HCT116 (cell line): ENCODE results near the gene SLC37A4. TPM values are rescaled to one million over a fixed set of nuclear protein-coding genes. Genes with fewer than 3 reads are reported as not detected.

Source experiments
- ATAC-seq: fragments of 200-7000 bp; cut with Tn5 transposase; 2 replicates; pipeline ENCODE4 v1.9.1; 2020; ENCODE audit warnings: mild to moderate bottlenecking, moderate library complexity
- BruUV-seq: library from RNA; stranded (reverse); fragments of 400-500 nt; replicated peaks from 2 replicates; lab custom pipeline; 2021; lab: Mats Ljungman, UMichigan
- CTCF ChIA-PET: fragments of 300-600 bp; sonication (Branson Sonifier 250); formaldehyde crosslinking; loops from one replicate; lab custom pipeline; 2021; ENCODE audit warnings: antibody characterized with exemption; lab: Charles Lee
- POLR2A ChIA-PET: fragments of 300-600, 350-600 bp; sonication (Branson Sonifier 250); formaldehyde crosslinking; loops from one replicate; lab custom pipeline; 2021; ENCODE audit warnings: antibody characterized with exemption; lab: Charles Lee
- RAD21 ChIA-PET, 2 experiments: fragments of 300-600 bp; sonication (Branson Sonifier 250); formaldehyde crosslinking; loops; one replicate each; lab custom pipeline; 2023; ENCODE audit warnings: low total read pairs in 2 of 2; ENCODE audit not compliant: uncharacterized antibody in 2 of 2, unreplicated experiment in 2 of 2, low non-redundant PET in 1 of 2; lab: Charles Lee
- DNase-seq: peaks from one replicate; pipeline ENCODE4 v3.0.0-alpha.2; 2010; ENCODE audit warnings: low read depth, low spot score
- H2AFZ ChIP-seq: fragments of 200-600 bp; shearing (Covaris generic), sonication (generic); 2 replicates; pipeline ENCODE4 v1.6.1; 2017; ENCODE audit warnings: low read depth, mixed run types, mixed read lengths, antibody characterized with exemption, low read length; ENCODE audit not compliant: poor library complexity, severe bottlenecking
- H3K27ac ChIP-seq: 2 replicates; pipeline ENCODE4 v1.5.1; 2012; ENCODE audit warnings: low read depth, low read length
- H3K27me3 ChIP-seq: fragments of 200-600 bp; sonication (generic); 2 replicates; pipeline ENCODE4 v1.6.1; 2016; ENCODE audit warnings: mixed run types, low read length, mixed read lengths; ENCODE audit not compliant: insufficient read depth
- H3K36me3 ChIP-seq, 2 experiments: fragments of 200-500 bp in 1 of 2; fragments of 200-600 bp in 1 of 2; sonication (Bioruptor generic) in 1 of 2; sonication (generic) in 1 of 2; 2 replicates each; pipeline versions ENCODE4 v1.5.1 to v1.6.1; 2014 to 2016; ENCODE audit warnings: low read length in 2 of 2, inconsistent platforms in 1 of 2, mixed read lengths in 1 of 2, mixed run types in 1 of 2; ENCODE audit not compliant: insufficient read depth in 2 of 2, control insufficient read depth in 1 of 2
- H3K4me1 ChIP-seq, 2 experiments: fragments of 200-600 bp in 1 of 2; sonication (generic) in 1 of 2; 2 replicates each; pipeline versions ENCODE4 v1.5.1 to v1.6.1; 2012 to 2017; ENCODE audit warnings: low read length in 2 of 2, inconsistent platforms in 1 of 2, mild to moderate bottlenecking in 1 of 2, mixed read lengths in 1 of 2, mixed run types in 1 of 2, moderate library complexity in 1 of 2; ENCODE audit not compliant: insufficient read depth in 2 of 2, control insufficient read depth in 1 of 2
- H3K4me2 ChIP-seq: fragments of 200-600 bp; sonication (generic); 2 replicates; pipeline ENCODE4 v1.6.1; 2017; ENCODE audit warnings: mixed run types, low read length, mixed read lengths
- H3K4me3 ChIP-seq, 2 experiments: fragments of 200-600 bp in 1 of 2; sonication (generic) in 1 of 2; replicated peaks in 1 of 2; 2 replicates each; pipeline ENCODE4 v1.5.1; 2011 to 2016; ENCODE audit warnings: low read length in 2 of 2, control low read depth in 1 of 2, low read depth in 1 of 2, mild to moderate bottlenecking in 1 of 2, mixed read lengths in 1 of 2, mixed run types in 1 of 2
- H3K79me2 ChIP-seq: fragments of 200-600 bp; sonication (generic); 2 replicates; pipeline ENCODE4 v1.6.1; 2017; ENCODE audit warnings: mild to moderate bottlenecking, mixed run types, low read length, moderate library complexity, mixed read lengths; ENCODE audit not compliant: insufficient read depth
- H3K9ac ChIP-seq: fragments of 200-600 bp; sonication (generic); 2 replicates; pipeline ENCODE4 v1.6.1; 2016; ENCODE audit warnings: low read length, mixed read lengths
- H3K9me2 ChIP-seq: fragments of 200-600 bp; sonication (generic), shearing (Covaris generic); 2 replicates; pipeline ENCODE4 v1.6.1; 2017; ENCODE audit warnings: mixed run types, mild to moderate bottlenecking, moderate library complexity; ENCODE audit not compliant: insufficient read depth
- H3K9me3 ChIP-seq, 2 experiments: fragments of 200-500 bp in 1 of 2; fragments of 200-600 bp in 1 of 2; sonication (Bioruptor generic) in 1 of 2; sonication (generic) in 1 of 2; 2 replicates each; pipeline ENCODE4 v1.6.1; 2014 to 2017; ENCODE audit warnings: low read length in 2 of 2, mixed read lengths in 2 of 2, inconsistent platforms in 1 of 2, low read depth in 1 of 2, mild to moderate bottlenecking in 1 of 2, mixed run types in 1 of 2, moderate library complexity in 1 of 2; ENCODE audit not compliant: control insufficient read depth in 1 of 2, insufficient read depth in 1 of 2
- H4K20me1 ChIP-seq: fragments of 200-600 bp; sonication (generic), shearing (Covaris generic); 2 replicates; pipeline ENCODE4 v1.6.1; 2017; ENCODE audit warnings: mixed run types, mild to moderate bottlenecking, moderate library complexity; ENCODE audit not compliant: insufficient read depth
- CBX3 ChIP-seq: IDR thresholded peaks from 2 replicates; pipeline ENCODE4 v1.6.1; 2012; ENCODE audit warnings: low read depth
- CEBPB ChIP-seq: IDR thresholded peaks from 2 replicates; pipeline ENCODE4 v1.6.1; 2012; ENCODE audit warnings: low read depth
- EGR1 ChIP-seq: IDR thresholded peaks from 2 replicates; pipeline ENCODE4 v1.6.1; 2012; ENCODE audit warnings: low read depth
- ELF1 ChIP-seq: IDR thresholded peaks from 2 replicates; pipeline ENCODE4 v1.6.1; 2012; ENCODE audit warnings: low read depth, borderline replicate concordance
- EZH2 ChIP-seq: fragments of 200-600 bp; sonication (generic); IDR thresholded peaks from 2 replicates; pipeline ENCODE4 v1.6.1; 2017; ENCODE audit warnings: antibody characterized with exemption, mixed run types
- EZH2phosphoT487 ChIP-seq: fragments of 200-600 bp; IDR thresholded peaks from 2 replicates; pipeline ENCODE4 v1.6.1; 2018; ENCODE audit warnings: antibody characterized with exemption, borderline replicate concordance
- FOSL1 ChIP-seq: IDR thresholded peaks from 2 replicates; pipeline ENCODE4 v1.6.1; 2012; ENCODE audit warnings: low read depth
- JUND ChIP-seq: IDR thresholded peaks from 2 replicates; pipeline ENCODE4 v1.6.1; 2012
- POLR2A ChIP-seq: IDR thresholded peaks from 2 replicates; pipeline ENCODE4 v1.7.0; 2011; ENCODE audit warnings: borderline replicate concordance; ENCODE audit not compliant: insufficient read depth, insufficient read length; ENCODE audit errors: extremely low read depth
- RAD21 ChIP-seq: IDR thresholded peaks from 2 replicates; pipeline ENCODE4 v1.6.1; 2012; ENCODE audit warnings: low read depth, mild to moderate bottlenecking
- SIN3A ChIP-seq: IDR thresholded peaks from 2 replicates; pipeline ENCODE4 v1.6.1; 2012; ENCODE audit warnings: low read depth
- SP1 ChIP-seq: IDR thresholded peaks from 2 replicates; pipeline ENCODE4 v1.6.1; 2012; ENCODE audit warnings: low read depth
- SRF ChIP-seq: IDR thresholded peaks from 2 replicates; pipeline ENCODE4 v1.6.1; 2012; ENCODE audit warnings: low read depth
- TCF7L2 ChIP-seq: IDR thresholded peaks from 2 replicates; pipeline ENCODE4 v1.7.0; 2011; ENCODE audit warnings: borderline replicate concordance, inconsistent platforms; ENCODE audit not compliant: insufficient read depth, insufficient read length; ENCODE audit errors: extremely low read depth
- YY1 ChIP-seq: IDR thresholded peaks from 2 replicates; pipeline ENCODE4 v1.6.1; 2011; ENCODE audit warnings: low read length, low read depth, moderate library complexity, mild to moderate bottlenecking; ENCODE audit not compliant: insufficient replicate concordance; ENCODE audit errors: extremely low read depth
- ZBTB33 ChIP-seq: IDR thresholded peaks from 2 replicates; pipeline ENCODE4 v1.6.1; 2011; ENCODE audit warnings: mild to moderate bottlenecking, low read length, moderate library complexity; ENCODE audit not compliant: insufficient replicate concordance; ENCODE audit errors: extremely low read depth
- ZFX ChIP-seq: fragments of 450-650 bp; IDR thresholded peaks from 2 replicates; pipeline ENCODE4 v1.6.1; 2017
- ZNF274 ChIP-seq: fragments of 200-500 bp; sonication (Bioruptor generic); IDR thresholded peaks from 2 replicates; pipeline ENCODE4 v1.6.1; 2014; ENCODE audit warnings: mild to moderate bottlenecking, low read depth, low read length, inconsistent platforms
- intact Hi-C: fragments of 100-400 bp; cut with micrococcal nuclease; formaldehyde crosslinking; loops from 2 replicates; pipeline ENCODE4 v1.10.0; 2022
- total RNA-seq: library from RNA; stranded (reverse); gene quantifications from one replicate; pipeline ENCODE4 v1.2.1, GENCODE V29; 2021; ENCODE audit not compliant: unreplicated experiment
- TF ChIP-seq, protein P1 (sequence below): IDR thresholded peaks from 2 replicates; pipeline ENCODE4 v1.6.1; 2012
- TF ChIP-seq, protein P2 (sequence below): IDR thresholded peaks from 2 replicates; pipeline ENCODE4 v1.6.1; 2012; ENCODE audit warnings: low read depth
- TF ChIP-seq, protein P3 (sequence below): IDR thresholded peaks from 2 replicates; pipeline ENCODE4 v1.6.1; 2012
- TF ChIP-seq, protein P4 (sequence below), 3 experiments: fragments of 200-600 bp in 1 of 3; sonication (generic) in 1 of 3; IDR thresholded peaks in 2 of 3; conservative IDR thresholded peaks in 1 of 3; 2 replicates each; pipeline ENCODE4 v1.5.1; 2012 to 2017; ENCODE audit warnings: low read depth in 2 of 3, low read length in 2 of 3, antibody characterized with exemption in 1 of 3, borderline replicate concordance in 1 of 3, control low read depth in 1 of 3, mild to moderate bottlenecking in 1 of 3, mixed read lengths in 1 of 3, mixed run types in 1 of 3, moderate library complexity in 1 of 3; ENCODE audit not compliant: insufficient read depth in 1 of 3

The SLC37A4 gene
- total RNA-seq, 1 experiment from 2014 or later = 49.8 TPM

DNA sequence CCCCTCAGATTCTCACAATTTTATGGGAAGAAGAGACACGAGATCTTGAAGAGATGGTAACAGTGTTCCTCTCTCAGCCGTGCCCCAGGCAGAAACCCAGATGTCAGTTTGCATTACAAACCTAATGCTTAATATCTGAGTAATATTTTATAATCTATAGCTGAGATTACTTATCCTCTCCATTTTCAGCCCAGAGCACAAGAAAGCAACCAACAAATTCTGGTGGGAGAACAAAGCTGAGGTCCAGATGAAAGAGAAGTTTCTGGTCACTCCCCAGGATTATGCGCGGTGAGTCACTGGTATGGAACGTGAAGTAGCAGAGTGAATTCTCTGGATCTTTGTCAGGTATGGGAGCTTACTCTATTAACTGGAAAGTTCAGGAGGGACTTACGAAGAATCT, 31.9 kb downstream of the SLC37A4 start:
- H4K20me1 ChIP-seq = no peaks in the 10 kb centered on the region
- peaks cover 15 to 46% of the 10 kb centered on the region in 2 experiments for H3K4me1 ChIP-seq
- POLR2A ChIA-PET = interaction anchor here (0.6 kb wide), 1 partner anchor 327 kb away, joined by 5 read pairs; no protein-coding TSS in a partner anchor
- H3K9me2 ChIP-seq = no peaks in the 10 kb centered on the region
- ATAC-seq (peak; percentile 39), DNase-seq (peak; percentile 74)
- H3K27me3 ChIP-seq = no peaks in the 10 kb centered on the region
- H3K27ac ChIP-seq = peak overlapping the region; percentile 96
- no TSS peak for BruUV-seq
- H3K79me2 ChIP-seq = peaks cover 75% of the 10 kb centered on the region
- no peak overlapping the region for H2AFZ ChIP-seq
- peaks cover 13 to 27% of the 10 kb centered on the region in 2 experiments for H3K36me3 ChIP-seq
- peak overlapping the region; percentile 90 for H3K4me3 ChIP-seq
- intact Hi-C loops = no loop called here
- H3K9ac ChIP-seq = peak overlapping the region; percentile 90
- H3K9me3 ChIP-seq = no peaks in the 10 kb centered on the region
- H3K4me2 ChIP-seq = peak overlapping the region; percentile 97
- CTCF ChIA-PET = no interaction called here
- RAD21 ChIA-PET = no interaction called here
- TF ChIP-seq CBX3 (no peak), EGR1 (no peak), POLR2A (no peak), ZFX (no peak), ZBTB33 (no peak), CEBPB (no peak), SRF (no peak), ZNF274 (no peak), JUND (peak; percentile 86), EZH2 (no peak), RAD21 (no peak), ELF1 (no peak), FOSL1 (peak; percentile 88), YY1 (no peak), SIN3A (peak; percentile 48; the same call in 1 of the 2 replicates), EZH2phosphoT487 (no peak), SP1 (peak; percentile 43; the same call in 1 of the 2 replicates), TCF7L2 (peak; percentile 76)
- TF ChIP-seq, protein P1, sequence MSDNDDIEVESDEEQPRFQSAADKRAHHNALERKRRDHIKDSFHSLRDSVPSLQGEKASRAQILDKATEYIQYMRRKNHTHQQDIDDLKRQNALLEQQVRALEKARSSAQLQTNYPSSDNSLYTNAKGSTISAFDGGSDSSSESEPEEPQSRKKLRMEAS = no peak; the same call in 1 of the 2 replicates
- TF ChIP-seq, protein P2, sequence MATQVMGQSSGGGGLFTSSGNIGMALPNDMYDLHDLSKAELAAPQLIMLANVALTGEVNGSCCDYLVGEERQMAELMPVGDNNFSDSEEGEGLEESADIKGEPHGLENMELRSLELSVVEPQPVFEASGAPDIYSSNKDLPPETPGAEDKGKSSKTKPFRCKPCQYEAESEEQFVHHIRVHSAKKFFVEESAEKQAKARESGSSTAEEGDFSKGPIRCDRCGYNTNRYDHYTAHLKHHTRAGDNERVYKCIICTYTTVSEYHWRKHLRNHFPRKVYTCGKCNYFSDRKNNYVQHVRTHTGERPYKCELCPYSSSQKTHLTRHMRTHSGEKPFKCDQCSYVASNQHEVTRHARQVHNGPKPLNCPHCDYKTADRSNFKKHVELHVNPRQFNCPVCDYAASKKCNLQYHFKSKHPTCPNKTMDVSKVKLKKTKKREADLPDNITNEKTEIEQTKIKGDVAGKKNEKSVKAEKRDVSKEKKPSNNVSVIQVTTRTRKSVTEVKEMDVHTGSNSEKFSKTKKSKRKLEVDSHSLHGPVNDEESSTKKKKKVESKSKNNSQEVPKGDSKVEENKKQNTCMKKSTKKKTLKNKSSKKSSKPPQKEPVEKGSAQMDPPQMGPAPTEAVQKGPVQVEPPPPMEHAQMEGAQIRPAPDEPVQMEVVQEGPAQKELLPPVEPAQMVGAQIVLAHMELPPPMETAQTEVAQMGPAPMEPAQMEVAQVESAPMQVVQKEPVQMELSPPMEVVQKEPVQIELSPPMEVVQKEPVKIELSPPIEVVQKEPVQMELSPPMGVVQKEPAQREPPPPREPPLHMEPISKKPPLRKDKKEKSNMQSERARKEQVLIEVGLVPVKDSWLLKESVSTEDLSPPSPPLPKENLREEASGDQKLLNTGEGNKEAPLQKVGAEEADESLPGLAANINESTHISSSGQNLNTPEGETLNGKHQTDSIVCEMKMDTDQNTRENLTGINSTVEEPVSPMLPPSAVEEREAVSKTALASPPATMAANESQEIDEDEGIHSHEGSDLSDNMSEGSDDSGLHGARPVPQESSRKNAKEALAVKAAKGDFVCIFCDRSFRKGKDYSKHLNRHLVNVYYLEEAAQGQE = no peak
- TF ChIP-seq, protein P3, sequence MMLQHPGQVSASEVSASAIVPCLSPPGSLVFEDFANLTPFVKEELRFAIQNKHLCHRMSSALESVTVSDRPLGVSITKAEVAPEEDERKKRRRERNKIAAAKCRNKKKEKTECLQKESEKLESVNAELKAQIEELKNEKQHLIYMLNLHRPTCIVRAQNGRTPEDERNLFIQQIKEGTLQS = no peak
- TF ChIP-seq, protein P4, sequence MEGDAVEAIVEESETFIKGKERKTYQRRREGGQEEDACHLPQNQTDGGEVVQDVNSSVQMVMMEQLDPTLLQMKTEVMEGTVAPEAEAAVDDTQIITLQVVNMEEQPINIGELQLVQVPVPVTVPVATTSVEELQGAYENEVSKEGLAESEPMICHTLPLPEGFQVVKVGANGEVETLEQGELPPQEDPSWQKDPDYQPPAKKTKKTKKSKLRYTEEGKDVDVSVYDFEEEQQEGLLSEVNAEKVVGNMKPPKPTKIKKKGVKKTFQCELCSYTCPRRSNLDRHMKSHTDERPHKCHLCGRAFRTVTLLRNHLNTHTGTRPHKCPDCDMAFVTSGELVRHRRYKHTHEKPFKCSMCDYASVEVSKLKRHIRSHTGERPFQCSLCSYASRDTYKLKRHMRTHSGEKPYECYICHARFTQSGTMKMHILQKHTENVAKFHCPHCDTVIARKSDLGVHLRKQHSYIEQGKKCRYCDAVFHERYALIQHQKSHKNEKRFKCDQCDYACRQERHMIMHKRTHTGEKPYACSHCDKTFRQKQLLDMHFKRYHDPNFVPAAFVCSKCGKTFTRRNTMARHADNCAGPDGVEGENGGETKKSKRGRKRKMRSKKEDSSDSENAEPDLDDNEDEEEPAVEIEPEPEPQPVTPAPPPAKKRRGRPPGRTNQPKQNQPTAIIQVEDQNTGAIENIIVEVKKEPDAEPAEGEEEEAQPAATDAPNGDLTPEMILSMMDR (IDR thresholded peaks at IDR 0.05 in 2 of 3, conservative IDR thresholded peaks at IDR 0.05 in 1 of 3; ENCODE audit: borderline replicate concordance in 1 of 3, insufficient read depth in 1 of 3, low read depth in 2 of 3, low read length in 2 of 3) = no peak
